Breast epithelium (tissue), 4 donors: ENCODE measurements around the gene ATL3. TPM values are rescaled to one million over a fixed set of nuclear protein-coding genes. Genes with fewer than 3 reads are reported as not detected.

ENCODE experiments used
- DNase-seq, 2 donors: peaks; one replicate each; pipeline ENCODE4 v3.0.0-alpha.2; 2019; ENCODE audit warnings: low spot score in 2 of 2
- H3K27ac ChIP-seq, 2 donors: fragments of 200-600 bp; sonication (generic) in 1 of 2; one replicate each; pipeline ENCODE4 v1.5.1; 2016 to 2019; ENCODE audit warnings: mild to moderate bottlenecking in 1 of 2
- H3K27me3 ChIP-seq, 2 donors: fragments of 200-600 bp; sonication (generic) in 1 of 2; one replicate each; pipeline versions ENCODE4 v1.5.1 to v1.6.0; 2017 to 2019; ENCODE audit warnings: control low read depth in 1 of 2, mild to moderate bottlenecking in 1 of 2
- H3K36me3 ChIP-seq: fragments of 200-600 bp; one replicate; pipeline ENCODE4 v1.5.1; 2019
- H3K4me1 ChIP-seq, 2 donors: fragments of 200-600 bp; sonication (generic); one replicate each; pipeline ENCODE4 v1.5.1; 2016 to 2019; ENCODE audit warnings: control low read depth in 1 of 2
- H3K4me3 ChIP-seq, 3 donors: fragments of 200-600 bp; sonication (generic); 1 replicate in 2 of 3; 2 replicates in 1 of 3; pipeline ENCODE4 v1.5.1; 2016 to 2019; ENCODE audit warnings: mild to moderate bottlenecking in 3 of 3, moderate library complexity in 2 of 3
- H3K9me3 ChIP-seq, 2 donors: fragments of 200-600 bp; sonication (generic) in 1 of 2; one replicate each; pipeline ENCODE4 v1.5.1; 2016 to 2019; ENCODE audit warnings: control low read depth in 1 of 2
- CTCF ChIP-seq, 3 donors: fragments of 450-650 bp; IDR thresholded peaks; one replicate each; pipeline ENCODE4 v1.5.1; 2016 to 2017; ENCODE audit warnings: antibody characterized with exemption in 3 of 3, mild to moderate bottlenecking in 3 of 3, moderate library complexity in 3 of 3
- POLR2A ChIP-seq: fragments of 450-650 bp; IDR thresholded peaks from one replicate; pipeline ENCODE4 v1.6.1; 2016; ENCODE audit warnings: antibody characterized with exemption, mild to moderate bottlenecking, moderate library complexity
- POLR2AphosphoS5 ChIP-seq, 3 donors: sonication (generic); formaldehyde crosslinking; IDR thresholded peaks; one replicate each; pipeline ENCODE4 v1.6.1; 2017; ENCODE audit warnings: antibody characterized with exemption in 3 of 3
- intact Hi-C: fragments of 100-400 bp; cut with DNase I; formaldehyde crosslinking; loops from one replicate; pipeline ENCODE4 v1.15.1; 2023; ENCODE audit warnings: low total_unique reads
- total RNA-seq, 3 donors: library from RNA; depleted of rRNA; stranded (reverse); fragments of >200 nt; gene quantifications; one replicate each; pipeline ENCODE4 v1.1.0, GENCODE V29; 2016

Gene ATL3
- total RNA-seq, 3 donors from 2014 or later: 75.2 to 165 (median 77.3) TPM

- TF ChIP-seq CTCF (IDR thresholded peaks at IDR 0.05) (no peak), POLR2AphosphoS5 (IDR thresholded peaks at IDR 0.05) (no peak), POLR2A (no peak)
- H3K9me3 ChIP-seq: no peaks in the 10 kb centered on the region
- intact Hi-C loops: no loop called here
- no peaks in the 10 kb centered on the region for H3K36me3 ChIP-seq
- no peak for DNase-seq
- peak overlapping the region; percentile 70 to 77 (median 76) for H3K4me3 ChIP-seq
- no peaks in the 10 kb centered on the region for H3K27me3 ChIP-seq
- peak overlapping the region; percentile 93 to 94 for H3K27ac ChIP-seq
- H3K4me1 ChIP-seq: no peaks in the 10 kb centered on the region
Observed at GRCh38 chr11:63680834-63681320, 9.7 kb upstream of the ATL3 start.

- intact Hi-C loops: no loop called here
- no peaks in the 10 kb centered on the region for H3K36me3 ChIP-seq
- H3K4me3 ChIP-seq: no peak overlapping the region
- H3K27me3 ChIP-seq: no peaks in the 10 kb centered on the region
- H3K4me1 ChIP-seq: no peaks in the 10 kb centered on the region
- no peak overlapping the region for H3K27ac ChIP-seq
- no peaks in the 10 kb centered on the region for H3K9me3 ChIP-seq
- no peak for TF ChIP-seq CTCF (IDR thresholded peaks at IDR 0.05)
- no peak for TF ChIP-seq POLR2AphosphoS5 (IDR thresholded peaks at IDR 0.05)
- TF ChIP-seq POLR2A: no peak
- DNase-seq: no peak
Observed at GRCh38 chr11:63673579-63673978, 2.4 kb upstream of the ATL3 start.

- DNase-seq: no peak
- intact Hi-C loops: no loop called here
- Histone ChIP-seq H3K9me3 (no peaks in the 10 kb centered on the region), H3K27ac (no peak overlapping the region), H3K36me3 (no peaks in the 10 kb centered on the region), H3K4me3 (no peak overlapping the region), H3K4me1 (peaks cover 0 to 2% of the 10 kb centered on the region in 2 donors), H3K27me3 (no peaks in the 10 kb centered on the region)
- TF ChIP-seq POLR2AphosphoS5 (IDR thresholded peaks at IDR 0.05): no peak
- TF ChIP-seq POLR2A: no peak
- no peak for TF ChIP-seq CTCF (IDR thresholded peaks at IDR 0.05)
Observed at GRCh38 chr11:63672936-63673539, 1.9 kb upstream of the ATL3 start.

- H3K27ac ChIP-seq: peak overlapping the region; percentile 96
- TF ChIP-seq POLR2A (no peak), CTCF (IDR thresholded peaks at IDR 0.05) (no peak)
- H3K4me3 ChIP-seq: peak overlapping the region in 1 of 3 donors; percentile 78
- no peaks in the 10 kb centered on the region for H3K27me3 ChIP-seq
- peaks cover 0 to 9% of the 10 kb centered on the region in 2 donors for H3K4me1 ChIP-seq
- no peak for DNase-seq
- intact Hi-C loops: no loop called here
- no peaks in the 10 kb centered on the region for H3K9me3 ChIP-seq
- no peaks in the 10 kb centered on the region for H3K36me3 ChIP-seq
Observed at GRCh38 chr11:63672156-63672463, 934 bp upstream of the ATL3 start.

- intact Hi-C loops: no loop called here
- Histone ChIP-seq H3K9me3 (no peaks in the 10 kb centered on the region), H3K27me3 (no peaks in the 10 kb centered on the region), H3K4me1 (peaks cover 0 to 9% of the 10 kb centered on the region in 2 donors), H3K27ac (peak overlapping the region; percentile 96), H3K4me3 (peak overlapping the region; percentile 64 to 78 (median 71)), H3K36me3 (no peaks in the 10 kb centered on the region)
- peak in 1 of 2 donors; percentile 45 for DNase-seq
- no peak for TF ChIP-seq POLR2AphosphoS5 (IDR thresholded peaks at IDR 0.05)
- TF ChIP-seq POLR2A: no peak
- no peak for TF ChIP-seq CTCF (IDR thresholded peaks at IDR 0.05)
Observed at GRCh38 chr11:63670433-63671321, 499 bp downstream of the ATL3 start.
